Left renal cortex interstitium (tissue), 4 donors: ENCODE measurements around the gene NBAS. TPM values are rescaled to one million over a fixed set of nuclear protein-coding genes. Genes with fewer than 3 reads are reported as not detected.
"Not testable (repeated sequence)": the region's sequence is repeated elsewhere in the genome, so short reads cannot be mapped to it uniquely, and the experiment has no call there.

ENCODE experiments used
- DNase-seq, 4 donors: peaks; one replicate each; pipeline ENCODE4 v3.0.0-alpha.2; 2013; ENCODE audit warnings: low read depth in 4 of 4, low spot score in 2 of 4, missing footprints in 1 of 4
- polyA plus RNA-seq, 4 donors: library from polyadenylated mRNA; unstranded; fragments of 120-200 nt; gene quantifications; one replicate each; pipeline ENCODE4 v1.2.1, GENCODE V29; 2013; ENCODE audit not compliant: insufficient read length in 4 of 4

NBAS gene
- polyA plus RNA-seq, 4 donors: 59.5 to 62.8 (median 61.5) TPM

GRCh38 chr2:15538792-15539191, 22.3 kb downstream of the NBAS start:
- no peak for DNase-seq

- no peak for DNase-seq
Observed at GRCh38 chr2:15533860-15534480, 27.2 kb downstream of the NBAS start.

DNA sequence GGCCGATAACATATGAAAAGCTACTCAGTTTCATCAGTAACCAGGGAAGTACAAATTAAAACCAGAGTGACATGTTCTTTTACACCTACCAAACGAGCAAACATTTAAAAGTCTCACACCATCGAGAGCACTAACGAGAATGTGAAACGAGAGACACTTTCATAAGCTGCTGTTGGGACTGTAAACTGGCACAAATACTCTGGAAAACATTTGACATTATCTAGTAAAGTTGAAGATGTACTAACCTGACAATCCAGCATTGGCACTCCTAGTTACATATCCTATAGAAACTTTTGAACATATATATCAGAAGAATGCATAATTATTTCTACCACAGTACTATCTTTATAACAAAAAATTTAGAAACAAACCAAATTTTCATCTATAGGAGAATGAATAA, 28.1 kb downstream of the NBAS start:
- DNase-seq: no peak

DNA sequence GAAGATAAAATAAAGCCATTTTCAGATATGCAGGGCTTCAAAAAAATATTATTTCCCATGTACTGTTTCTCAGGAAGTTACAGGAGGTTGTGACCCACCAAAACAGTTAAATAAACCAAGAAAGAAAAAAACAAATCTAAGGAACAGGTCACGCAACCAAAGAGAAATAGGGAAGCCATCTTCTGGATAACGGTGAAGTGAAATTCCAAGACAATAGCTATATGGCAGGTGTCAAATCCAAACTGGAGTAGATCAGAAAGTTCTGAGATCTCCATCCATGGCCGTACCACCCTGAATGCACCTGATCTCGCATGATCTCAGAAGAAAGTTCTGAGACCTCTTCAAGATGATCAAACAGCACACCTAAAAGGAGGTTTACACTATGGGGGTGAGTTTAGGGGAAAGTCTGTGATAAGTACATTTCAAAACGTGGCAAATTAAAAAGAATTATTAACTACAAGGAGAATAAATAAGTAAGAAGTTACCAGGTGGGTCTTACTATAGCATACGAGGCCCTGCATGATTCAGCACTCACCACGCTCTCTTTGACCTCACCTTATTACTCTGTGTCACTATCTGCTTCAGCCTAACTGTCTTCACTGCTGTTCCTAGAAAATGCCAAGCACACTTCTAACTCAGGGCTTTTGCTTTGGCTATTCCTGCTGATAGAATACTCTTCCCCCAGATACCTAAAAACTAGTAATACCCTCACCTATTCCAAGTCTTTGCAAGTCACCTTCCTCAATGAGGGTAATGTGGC, 29.9 kb downstream of the NBAS start:
- no peak for DNase-seq

- DNase-seq: no peak
Observed at GRCh38 chr2:15527074-15527739, 33.9 kb downstream of the NBAS start.

DNA sequence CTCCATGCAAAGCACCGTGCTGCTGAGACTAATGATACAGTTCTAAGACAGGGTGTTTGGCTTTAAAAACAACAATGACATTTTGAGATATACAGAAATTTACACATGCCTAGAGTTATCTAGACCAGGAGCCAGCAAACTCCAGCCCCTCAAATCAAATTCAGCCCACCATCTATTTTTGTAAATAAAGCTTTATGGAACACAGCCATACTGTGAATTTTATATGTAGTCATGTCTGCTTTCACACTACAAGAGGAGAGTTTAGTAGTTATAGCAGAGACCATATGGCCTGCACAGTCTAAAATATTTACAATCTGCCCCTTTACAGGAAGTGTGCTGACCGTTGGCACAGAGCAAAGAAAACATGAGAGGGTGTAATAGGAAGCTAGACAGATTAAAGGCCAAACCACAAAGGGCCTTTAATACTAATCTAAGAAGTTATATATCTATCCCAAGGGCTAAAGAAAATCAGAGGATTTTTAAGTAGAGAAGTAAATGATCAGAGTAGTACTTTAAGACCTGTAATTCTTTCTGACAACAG, 39.4 kb downstream of the NBAS start:
- DNase-seq: peak in 1 of 4 donors; percentile 7

GRCh38 chr2:15520346-15520745, 40.8 kb downstream of the NBAS start:
- no peak for DNase-seq

- not testable (repeated sequence) for DNase-seq
Observed at GRCh38 chr2:15518759-15519158, 42.4 kb downstream of the NBAS start.

DNA sequence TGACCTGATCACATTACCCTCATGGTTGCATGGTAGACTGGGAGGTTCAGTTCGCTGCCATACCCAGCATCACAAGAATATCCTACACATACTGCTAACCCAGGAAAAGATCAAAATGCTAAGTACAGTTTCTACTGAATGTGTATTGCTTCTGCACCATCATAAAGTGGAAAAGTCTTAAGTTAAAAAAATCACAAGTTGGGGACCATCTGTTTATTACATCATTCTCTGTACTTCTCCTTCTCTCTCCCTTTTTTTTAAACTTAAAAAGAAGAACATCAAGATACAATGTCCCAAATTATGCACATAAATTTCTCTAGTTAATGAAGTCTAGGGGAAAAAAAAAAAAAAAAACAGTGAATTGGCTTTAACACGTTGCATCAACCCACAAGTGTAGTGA, 43.3 kb downstream of the NBAS start:
- DNase-seq: no peak

DNA sequence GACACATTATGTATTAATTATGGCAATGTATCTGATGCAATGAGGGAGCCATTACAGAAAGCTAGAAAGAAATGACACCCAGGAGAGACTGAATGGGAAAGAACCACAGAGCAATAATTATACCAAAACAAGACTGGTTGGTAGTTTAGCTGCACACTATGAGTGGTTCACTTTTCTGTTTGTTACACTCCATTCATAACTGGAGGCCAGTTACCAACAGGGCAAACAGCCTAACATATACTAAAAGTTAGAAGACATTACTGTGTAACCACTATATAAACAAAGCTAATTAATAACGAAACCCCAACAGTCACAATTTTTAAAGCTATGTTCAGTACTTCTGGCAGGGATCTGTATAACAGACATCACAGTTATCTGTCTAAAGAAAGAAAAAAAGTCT, 49.4 kb downstream of the NBAS start:
- DNase-seq: no peak

- DNase-seq: no peak
Observed at GRCh38 chr2:15510552-15510951, 50.6 kb downstream of the NBAS start.

DNA sequence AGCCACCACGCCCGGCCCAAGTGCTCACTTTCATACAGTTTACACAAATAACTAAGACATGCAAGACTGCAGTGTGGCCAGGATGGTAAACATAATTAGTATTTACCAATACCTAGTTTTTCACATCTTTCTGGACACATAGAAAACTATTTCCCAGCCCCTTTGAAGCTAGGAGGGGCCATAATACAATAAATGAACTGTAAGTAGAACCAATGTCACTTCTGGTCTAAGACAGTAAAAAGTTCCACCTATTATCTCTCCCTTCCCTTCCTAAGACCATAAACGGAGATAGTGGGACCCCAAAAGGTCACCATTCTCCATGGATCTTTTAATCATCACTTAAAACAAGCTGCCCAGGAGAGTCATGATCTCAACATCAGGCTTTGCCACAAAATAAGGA, 51.0 kb downstream of the NBAS start:
- DNase-seq: no peak

DNA sequence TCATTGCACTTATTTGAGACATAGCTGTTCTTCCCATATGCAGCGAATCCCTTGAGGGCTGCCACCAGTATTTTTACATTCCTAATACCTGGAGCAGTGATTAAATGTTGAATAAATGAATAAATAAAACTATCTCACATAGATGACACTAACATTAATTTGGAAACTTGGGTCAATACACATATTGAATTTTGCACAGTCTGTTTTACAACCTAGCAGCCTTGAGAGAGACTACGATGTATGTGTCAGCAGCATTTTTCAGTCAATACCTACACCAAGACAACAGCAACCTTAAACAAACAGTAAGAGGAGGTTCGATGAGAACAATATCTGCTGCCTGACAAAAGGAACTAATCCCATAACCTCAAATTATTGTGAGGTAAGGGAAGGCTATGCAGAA, 53.4 kb downstream of the NBAS start:
- no peak for DNase-seq

GRCh38 chr2:15507061-15507460, 54.1 kb downstream of the NBAS start:
- no peak for DNase-seq

- no peak for DNase-seq
Observed at GRCh38 chr2:15506229-15506819, 54.8 kb downstream of the NBAS start.

DNA sequence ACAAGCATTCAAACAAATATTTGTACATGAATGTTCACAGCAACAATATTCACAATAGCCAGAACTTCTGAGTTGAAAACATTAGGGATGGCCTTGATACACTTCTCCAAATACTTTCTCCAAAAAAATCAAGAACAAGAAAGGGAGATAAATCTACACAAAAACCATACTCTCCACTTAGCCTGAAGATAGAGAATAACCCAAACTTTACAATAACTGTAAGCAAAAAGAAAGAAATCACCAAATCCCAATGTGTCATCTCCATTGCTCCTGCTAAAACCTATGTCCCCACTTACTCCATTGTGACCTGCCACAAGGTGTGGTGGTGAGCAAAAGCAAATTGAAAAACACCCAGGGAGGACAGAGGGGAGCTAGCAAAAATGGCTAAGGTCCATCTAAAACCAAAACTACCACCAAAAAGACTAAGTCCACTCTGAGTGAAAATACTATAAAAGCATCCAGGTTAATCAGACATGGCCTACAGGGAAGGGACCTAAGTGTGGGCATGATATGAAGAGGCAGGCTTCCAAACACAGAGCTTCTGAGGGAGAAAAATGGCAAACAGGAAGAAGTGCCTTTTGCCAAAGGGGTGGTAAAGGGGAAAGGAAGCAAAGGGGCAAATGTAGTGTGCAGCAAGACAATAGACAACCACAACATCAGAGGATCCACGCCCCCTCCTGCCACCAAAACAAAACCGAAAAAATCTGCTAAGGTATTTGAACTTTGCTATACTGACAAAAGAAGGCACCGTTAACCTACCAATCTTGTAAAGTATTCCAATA, 56.1 kb downstream of the NBAS start:
- DNase-seq: no peak

- DNase-seq: not testable (repeated sequence)
Observed at GRCh38 chr2:15499251-15499650, 61.9 kb downstream of the NBAS start.

DNA sequence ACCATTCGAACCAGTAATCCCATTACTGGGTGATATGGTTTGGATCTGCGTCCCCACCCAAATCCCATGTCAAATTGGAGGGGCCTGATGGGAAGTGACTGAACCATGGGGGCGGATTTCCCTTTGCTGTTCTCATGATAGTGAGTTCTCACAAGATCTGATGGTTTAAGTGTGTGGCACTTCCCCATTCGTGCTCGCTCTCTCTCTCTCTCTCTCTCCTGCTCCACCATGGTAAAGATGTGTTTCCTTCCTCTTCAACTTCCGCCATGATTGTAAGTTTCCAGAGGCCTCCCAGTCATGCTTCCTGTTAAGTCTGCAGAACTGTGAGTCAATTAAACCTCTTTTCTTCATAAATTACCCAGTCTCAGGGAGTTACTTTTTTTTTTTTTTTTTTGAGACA, 62.6 kb downstream of the NBAS start:
- no peak for DNase-seq

GRCh38 chr2:15494877-15495276, 66.3 kb downstream of the NBAS start:
- DNase-seq: no peak

DNA sequence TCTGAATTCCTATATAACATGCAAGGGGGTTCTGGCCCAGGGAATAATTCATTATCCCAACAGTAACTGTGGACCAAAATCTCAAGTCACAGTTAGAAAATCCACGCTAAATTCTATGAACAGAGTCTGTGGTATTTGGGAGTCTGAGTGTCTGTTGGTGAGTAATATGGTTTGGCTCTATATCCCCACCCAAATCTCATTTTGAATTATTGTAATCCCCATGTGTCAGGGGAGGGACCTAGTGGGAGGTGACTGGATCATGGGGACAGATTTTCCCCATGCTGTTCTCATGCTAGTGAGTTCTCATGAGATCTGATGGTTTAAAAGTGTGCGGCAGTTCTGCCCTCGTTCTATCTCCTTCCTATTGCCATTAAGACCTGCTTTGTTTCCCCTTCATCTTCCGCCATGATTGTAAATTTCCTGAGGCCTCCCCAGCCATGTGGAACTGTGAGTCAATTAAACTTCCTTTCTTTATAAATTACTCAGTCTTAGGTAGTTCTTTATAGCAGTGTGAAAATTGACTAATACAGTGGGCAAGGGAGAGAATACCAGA, 68.3 kb downstream of the NBAS start:
- DNase-seq: no peak
